WTC11 (cell line): ENCODE measurements around the gene RIBC2. TPM values are rescaled to one million over a fixed set of nuclear protein-coding genes. Genes with fewer than 3 reads are reported as not detected.

Source experiments
- ATAC-seq: fragments of 200-7000 bp; cut with Tn5 transposase; 2 replicates; pipeline ENCODE4 v1.10.0; 2021; ENCODE audit warnings: mild to moderate bottlenecking, moderate library complexity
- CTCF ChIA-PET: fragments of 300-600 bp; sonication (Branson Sonifier 250); formaldehyde crosslinking; loops from one replicate; lab custom pipeline; 2021; ENCODE audit warnings: antibody characterized with exemption; lab: Charles Lee
- POLR2A ChIA-PET: fragments of 350-600 bp; sonication (Branson Sonifier 250); formaldehyde crosslinking; loops from one replicate; lab custom pipeline; 2021; ENCODE audit warnings: antibody characterized with exemption; lab: Charles Lee
- DNase-seq: peaks from one replicate; pipeline ENCODE4 v3.0.0; 2021; ENCODE audit warnings: low spot score
- H3K27ac Mint-ChIP-seq: 2 replicates; pipeline ENCODE4 v1.8.0; 2021; ENCODE audit warnings: mixed read lengths
- H3K27me3 Mint-ChIP-seq: 2 replicates; pipeline ENCODE4 v1.8.0; 2021; ENCODE audit warnings: low read depth, mild to moderate bottlenecking, moderate library complexity, mixed read lengths
- H3K36me3 Mint-ChIP-seq: 2 replicates; pipeline ENCODE4 v1.8.0; 2021; ENCODE audit warnings: mixed read lengths
- H3K4me1 Mint-ChIP-seq: 2 replicates; pipeline ENCODE4 v1.8.0; 2022; ENCODE audit warnings: mixed read lengths
- H3K4me3 Mint-ChIP-seq: 2 replicates; pipeline ENCODE4 v1.8.0; 2021; ENCODE audit warnings: mild to moderate bottlenecking, moderate library complexity, mixed read lengths
- H3K9me3 Mint-ChIP-seq: 2 replicates; pipeline ENCODE4 v1.8.0; 2021; ENCODE audit warnings: mixed read lengths
- CDX4 ChIP-seq: fragments of 250-450 bp; sonication (Bioruptor Pico); IDR thresholded peaks from 2 replicates; pipeline ENCODE4 v1.9.0; 2021; ENCODE audit warnings: moderate library complexity, mild to moderate bottlenecking, inconsistent platforms, borderline replicate concordance
- CREB1 ChIP-seq: sonication (generic); formaldehyde crosslinking; IDR thresholded peaks from 2 replicates; pipeline ENCODE4 v1.8.0; 2023; ENCODE audit warnings: mild to moderate bottlenecking, missing genetic modification reagents
- ESRRA ChIP-seq: sonication (generic); formaldehyde crosslinking; IDR thresholded peaks from 2 replicates; pipeline ENCODE4 v1.8.1; 2022; ENCODE audit warnings: mild to moderate bottlenecking, missing genetic modification reagents, borderline replicate concordance
- GABPB1 ChIP-seq: sonication (generic); formaldehyde crosslinking; IDR thresholded peaks from 2 replicates; pipeline ENCODE4 v1.8.1; 2023; ENCODE audit warnings: mild to moderate bottlenecking, missing genetic modification reagents
- GRHL2 ChIP-seq: fragments of 250-450 bp; sonication (Bioruptor Pico); IDR thresholded peaks from 2 replicates; pipeline ENCODE4 v1.8.0; 2022; ENCODE audit warnings: mild to moderate bottlenecking, moderate library complexity; ENCODE audit not compliant: insufficient replicate concordance, severe bottlenecking
- IRF2 ChIP-seq: sonication (generic); formaldehyde crosslinking; IDR thresholded peaks from 2 replicates; pipeline ENCODE4 v1.8.0; 2022; ENCODE audit warnings: low read depth, missing genetic modification reagents, borderline replicate concordance
- MXD4 ChIP-seq: fragments of 250-450 bp; sonication (Bioruptor Pico); IDR thresholded peaks from 2 replicates; pipeline ENCODE4 v1.8.0; 2021; ENCODE audit warnings: mild to moderate bottlenecking, moderate library complexity, borderline replicate concordance
- MYBL2 ChIP-seq: sonication (generic); formaldehyde crosslinking; IDR thresholded peaks from 2 replicates; pipeline ENCODE4 v1.8.1; 2023; ENCODE audit warnings: mild to moderate bottlenecking, moderate library complexity, missing genetic modification reagents
- NFE2L1 ChIP-seq: sonication (generic); formaldehyde crosslinking; IDR thresholded peaks from 2 replicates; pipeline ENCODE4 v1.8.1; 2023; ENCODE audit warnings: missing genetic modification reagents
- NFYB ChIP-seq: sonication (generic); formaldehyde crosslinking; conservative IDR thresholded peaks from 2 replicates; pipeline ENCODE4 v1.8.0; 2022; ENCODE audit warnings: low read depth, missing genetic modification reagents
- NR1H2 ChIP-seq: sonication (generic); formaldehyde crosslinking; IDR thresholded peaks from 2 replicates; pipeline ENCODE4 v1.9.0; 2021; ENCODE audit warnings: mild to moderate bottlenecking, moderate library complexity, missing genetic modification reagents
- NR2C2 ChIP-seq: sonication (generic); formaldehyde crosslinking; IDR thresholded peaks from 2 replicates; pipeline ENCODE4 v1.8.0; 2022; ENCODE audit warnings: mild to moderate bottlenecking, missing genetic modification reagents
- OVOL2 ChIP-seq: fragments of 250-450 bp; sonication (Bioruptor Pico); IDR thresholded peaks from 2 replicates; pipeline ENCODE4 v1.9.0; 2021; ENCODE audit warnings: mild to moderate bottlenecking, borderline replicate concordance
- SMAD4 ChIP-seq: sonication (generic); formaldehyde crosslinking; IDR thresholded peaks from 2 replicates; pipeline ENCODE4 v1.8.0; 2022; ENCODE audit warnings: mild to moderate bottlenecking, missing genetic modification reagents
- TP53 ChIP-seq: sonication (generic); formaldehyde crosslinking; IDR thresholded peaks from 2 replicates; pipeline ENCODE4 v1.8.1; 2023; ENCODE audit warnings: mild to moderate bottlenecking, missing genetic modification reagents
- ZBTB21 ChIP-seq: sonication (generic); formaldehyde crosslinking; IDR thresholded peaks from 2 replicates; pipeline ENCODE4 v1.8.1; 2023; ENCODE audit warnings: mild to moderate bottlenecking, missing genetic modification reagents, borderline replicate concordance
- ZBTB43 ChIP-seq: sonication (generic); formaldehyde crosslinking; IDR thresholded peaks from 2 replicates; pipeline ENCODE4 v1.8.1; 2023; ENCODE audit warnings: mild to moderate bottlenecking, missing genetic modification reagents
- ZNF219 ChIP-seq: sonication (generic); formaldehyde crosslinking; IDR thresholded peaks from 2 replicates; pipeline ENCODE4 v1.8.0; 2023; ENCODE audit warnings: missing genetic modification reagents, mild to moderate bottlenecking, borderline replicate concordance
- ZNF532 ChIP-seq: fragments of 250-450 bp; sonication (Bioruptor Pico); IDR thresholded peaks from 2 replicates; pipeline ENCODE4 v1.9.0; 2021; ENCODE audit warnings: mild to moderate bottlenecking, borderline replicate concordance
- total RNA-seq: library from RNA; stranded (reverse); gene quantifications from 3 replicates; pipeline ENCODE4 v1.2.3, GENCODE V29; 2021
- TF ChIP-seq, protein P1 (sequence below): fragments of 250-450 bp; sonication (Bioruptor Pico); IDR thresholded peaks from 2 replicates; pipeline ENCODE4 v1.8.0; 2021; ENCODE audit warnings: mild to moderate bottlenecking
- TF ChIP-seq, protein P2 (sequence below): fragments of 250-450 bp; sonication (Bioruptor Pico); IDR thresholded peaks from 2 replicates; pipeline ENCODE4 v1.9.0; 2021; ENCODE audit warnings: mild to moderate bottlenecking
- TF ChIP-seq, protein P3 (sequence below): sonication (generic); formaldehyde crosslinking; IDR thresholded peaks from 2 replicates; pipeline ENCODE4 v1.8.1; 2023; ENCODE audit warnings: mild to moderate bottlenecking, missing genetic modification reagents
- TF ChIP-seq, protein P4 (sequence below): fragments of 200-600 bp; IDR thresholded peaks from 2 replicates; pipeline ENCODE4 v1.8.0; 2022; ENCODE audit warnings: antibody characterized with exemption
- TF ChIP-seq, protein P5 (sequence below): sonication (generic); formaldehyde crosslinking; IDR thresholded peaks from 2 replicates; pipeline ENCODE4 v1.8.1; 2022; ENCODE audit warnings: mild to moderate bottlenecking, moderate library complexity, missing genetic modification reagents

RIBC2 gene
- total RNA-seq, 1 experiment from 2014 or later = 2.4 TPM

GRCh38 chr22:45452565-45453379 is 39.3 kb downstream of the RIBC2 start (continued):
- TF ChIP-seq, protein P1, sequence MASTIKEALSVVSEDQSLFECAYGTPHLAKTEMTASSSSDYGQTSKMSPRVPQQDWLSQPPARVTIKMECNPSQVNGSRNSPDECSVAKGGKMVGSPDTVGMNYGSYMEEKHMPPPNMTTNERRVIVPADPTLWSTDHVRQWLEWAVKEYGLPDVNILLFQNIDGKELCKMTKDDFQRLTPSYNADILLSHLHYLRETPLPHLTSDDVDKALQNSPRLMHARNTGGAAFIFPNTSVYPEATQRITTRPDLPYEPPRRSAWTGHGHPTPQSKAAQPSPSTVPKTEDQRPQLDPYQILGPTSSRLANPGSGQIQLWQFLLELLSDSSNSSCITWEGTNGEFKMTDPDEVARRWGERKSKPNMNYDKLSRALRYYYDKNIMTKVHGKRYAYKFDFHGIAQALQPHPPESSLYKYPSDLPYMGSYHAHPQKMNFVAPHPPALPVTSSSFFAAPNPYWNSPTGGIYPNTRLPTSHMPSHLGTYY (CRISPR knock-in tag) = no peak
- TF ChIP-seq GABPB1 (CRISPR knock-in tag) (no peak), MXD4 (no peak), GRHL2 (CRISPR knock-in tag) (no peak), NR1H2 (no peak), ZNF532 (CRISPR knock-in tag) (no peak)
- TF ChIP-seq, protein P2, sequence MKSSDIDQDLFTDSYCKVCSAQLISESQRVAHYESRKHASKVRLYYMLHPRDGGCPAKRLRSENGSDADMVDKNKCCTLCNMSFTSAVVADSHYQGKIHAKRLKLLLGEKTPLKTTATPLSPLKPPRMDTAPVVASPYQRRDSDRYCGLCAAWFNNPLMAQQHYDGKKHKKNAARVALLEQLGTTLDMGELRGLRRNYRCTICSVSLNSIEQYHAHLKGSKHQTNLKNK (CRISPR knock-in tag) = no peak
- TF ChIP-seq, all 79 proteins: peak for 0

GRCh38 chr22:45453764-45454163 is 40.3 kb downstream of the RIBC2 start:
- Mint-ChIP-seq H3K36me3 (no peaks in the 10 kb centered on the region), H3K9me3 (no peaks in the 10 kb centered on the region), H3K4me1 (no peaks in the 10 kb centered on the region), H3K27me3 (no peaks in the 10 kb centered on the region), H3K27ac (no peak overlapping the region), H3K4me3 (no peak overlapping the region)
- no peak for DNase-seq
- ATAC-seq = no peak
- CTCF ChIA-PET = interaction anchor here (1.2 kb wide), 1 partner anchor 9 kb away, joined by 6 read pairs; no protein-coding TSS in a partner anchor
- POLR2A ChIA-PET = no interaction called here
- TF ChIP-seq ESRRA (no peak), ZBTB21 (CRISPR knock-in tag) (no peak), IRF2 (no peak), NFE2L1 (CRISPR knock-in tag) (no peak), ZBTB43 (CRISPR knock-in tag) (no peak), OVOL2 (no peak), TP53 (CRISPR knock-in tag) (no peak), SMAD4 (CRISPR knock-in tag) (no peak), NR2C2 (CRISPR knock-in tag) (no peak), ZNF219 (CRISPR knock-in tag) (no peak), CDX4 (no peak), CREB1 (CRISPR knock-in tag) (no peak), NFYB (CRISPR knock-in tag) (no peak), MYBL2 (CRISPR knock-in tag) (no peak)
- TF ChIP-seq, protein P3, sequence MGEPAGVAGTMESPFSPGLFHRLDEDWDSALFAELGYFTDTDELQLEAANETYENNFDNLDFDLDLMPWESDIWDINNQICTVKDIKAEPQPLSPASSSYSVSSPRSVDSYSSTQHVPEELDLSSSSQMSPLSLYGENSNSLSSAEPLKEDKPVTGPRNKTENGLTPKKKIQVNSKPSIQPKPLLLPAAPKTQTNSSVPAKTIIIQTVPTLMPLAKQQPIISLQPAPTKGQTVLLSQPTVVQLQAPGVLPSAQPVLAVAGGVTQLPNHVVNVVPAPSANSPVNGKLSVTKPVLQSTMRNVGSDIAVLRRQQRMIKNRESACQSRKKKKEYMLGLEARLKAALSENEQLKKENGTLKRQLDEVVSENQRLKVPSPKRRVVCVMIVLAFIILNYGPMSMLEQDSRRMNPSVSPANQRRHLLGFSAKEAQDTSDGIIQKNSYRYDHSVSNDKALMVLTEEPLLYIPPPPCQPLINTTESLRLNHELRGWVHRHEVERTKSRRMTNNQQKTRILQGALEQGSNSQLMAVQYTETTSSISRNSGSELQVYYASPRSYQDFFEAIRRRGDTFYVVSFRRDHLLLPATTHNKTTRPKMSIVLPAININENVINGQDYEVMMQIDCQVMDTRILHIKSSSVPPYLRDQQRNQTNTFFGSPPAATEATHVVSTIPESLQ (CRISPR knock-in tag) = no peak
- TF ChIP-seq, protein P4, sequence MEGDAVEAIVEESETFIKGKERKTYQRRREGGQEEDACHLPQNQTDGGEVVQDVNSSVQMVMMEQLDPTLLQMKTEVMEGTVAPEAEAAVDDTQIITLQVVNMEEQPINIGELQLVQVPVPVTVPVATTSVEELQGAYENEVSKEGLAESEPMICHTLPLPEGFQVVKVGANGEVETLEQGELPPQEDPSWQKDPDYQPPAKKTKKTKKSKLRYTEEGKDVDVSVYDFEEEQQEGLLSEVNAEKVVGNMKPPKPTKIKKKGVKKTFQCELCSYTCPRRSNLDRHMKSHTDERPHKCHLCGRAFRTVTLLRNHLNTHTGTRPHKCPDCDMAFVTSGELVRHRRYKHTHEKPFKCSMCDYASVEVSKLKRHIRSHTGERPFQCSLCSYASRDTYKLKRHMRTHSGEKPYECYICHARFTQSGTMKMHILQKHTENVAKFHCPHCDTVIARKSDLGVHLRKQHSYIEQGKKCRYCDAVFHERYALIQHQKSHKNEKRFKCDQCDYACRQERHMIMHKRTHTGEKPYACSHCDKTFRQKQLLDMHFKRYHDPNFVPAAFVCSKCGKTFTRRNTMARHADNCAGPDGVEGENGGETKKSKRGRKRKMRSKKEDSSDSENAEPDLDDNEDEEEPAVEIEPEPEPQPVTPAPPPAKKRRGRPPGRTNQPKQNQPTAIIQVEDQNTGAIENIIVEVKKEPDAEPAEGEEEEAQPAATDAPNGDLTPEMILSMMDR = no peak
- TF ChIP-seq, protein P5, sequence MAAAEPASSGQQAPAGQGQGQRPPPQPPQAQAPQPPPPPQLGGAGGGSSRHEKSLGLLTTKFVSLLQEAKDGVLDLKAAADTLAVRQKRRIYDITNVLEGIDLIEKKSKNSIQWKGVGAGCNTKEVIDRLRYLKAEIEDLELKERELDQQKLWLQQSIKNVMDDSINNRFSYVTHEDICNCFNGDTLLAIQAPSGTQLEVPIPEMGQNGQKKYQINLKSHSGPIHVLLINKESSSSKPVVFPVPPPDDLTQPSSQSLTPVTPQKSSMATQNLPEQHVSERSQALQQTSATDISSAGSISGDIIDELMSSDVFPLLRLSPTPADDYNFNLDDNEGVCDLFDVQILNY (CRISPR knock-in tag) = no peak
